Cardiac fibroblast (primary cell): ENCODE results near the gene BTBD8.

ENCODE experiments used
- DNase-seq, 2 donors: peaks; one replicate each; pipeline versions ENCODE4 v3.0.0 to v3.0.0-alpha.2; 2010; ENCODE audit warnings: low read depth in 2 of 2
- H3K4me3 ChIP-seq, 2 donors: replicated peaks in 1 of 2; 1 replicate in 1 of 2; 2 replicates in 1 of 2; pipeline ENCODE4 v1.5.1; 2011; ENCODE audit warnings: low read depth in 2 of 2, low read length in 2 of 2, mild to moderate bottlenecking in 2 of 2, moderate library complexity in 1 of 2
- TF ChIP-seq, protein P1 (sequence below): IDR thresholded peaks from one replicate; pipeline ENCODE4 v1.5.1; 2011; ENCODE audit warnings: low read depth, mild to moderate bottlenecking, low read length, inconsistent platforms

BTBD8 gene

DNA sequence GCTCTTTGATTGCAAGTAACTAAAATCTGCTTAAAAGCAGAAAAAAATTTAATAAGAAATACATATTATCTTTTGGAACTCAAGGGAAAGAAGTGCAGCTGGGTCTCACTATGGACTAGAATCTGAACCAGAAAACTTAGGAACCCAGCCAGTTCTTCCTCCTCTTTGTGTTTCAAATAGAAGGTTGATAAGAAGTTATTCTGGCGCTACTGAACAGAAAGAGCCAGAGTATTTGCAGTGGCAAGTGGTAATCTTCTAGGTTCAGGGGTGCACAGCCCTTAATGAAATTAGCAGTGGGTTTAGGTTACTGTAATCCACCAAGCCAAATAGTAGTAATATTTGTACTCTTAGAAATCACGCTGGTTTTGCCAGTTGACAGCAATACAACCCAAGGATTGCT lies 28.5 kb downstream of the BTBD8 start:
- no peak overlapping the region for H3K4me3 ChIP-seq
- TF ChIP-seq, protein P1, sequence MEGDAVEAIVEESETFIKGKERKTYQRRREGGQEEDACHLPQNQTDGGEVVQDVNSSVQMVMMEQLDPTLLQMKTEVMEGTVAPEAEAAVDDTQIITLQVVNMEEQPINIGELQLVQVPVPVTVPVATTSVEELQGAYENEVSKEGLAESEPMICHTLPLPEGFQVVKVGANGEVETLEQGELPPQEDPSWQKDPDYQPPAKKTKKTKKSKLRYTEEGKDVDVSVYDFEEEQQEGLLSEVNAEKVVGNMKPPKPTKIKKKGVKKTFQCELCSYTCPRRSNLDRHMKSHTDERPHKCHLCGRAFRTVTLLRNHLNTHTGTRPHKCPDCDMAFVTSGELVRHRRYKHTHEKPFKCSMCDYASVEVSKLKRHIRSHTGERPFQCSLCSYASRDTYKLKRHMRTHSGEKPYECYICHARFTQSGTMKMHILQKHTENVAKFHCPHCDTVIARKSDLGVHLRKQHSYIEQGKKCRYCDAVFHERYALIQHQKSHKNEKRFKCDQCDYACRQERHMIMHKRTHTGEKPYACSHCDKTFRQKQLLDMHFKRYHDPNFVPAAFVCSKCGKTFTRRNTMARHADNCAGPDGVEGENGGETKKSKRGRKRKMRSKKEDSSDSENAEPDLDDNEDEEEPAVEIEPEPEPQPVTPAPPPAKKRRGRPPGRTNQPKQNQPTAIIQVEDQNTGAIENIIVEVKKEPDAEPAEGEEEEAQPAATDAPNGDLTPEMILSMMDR = no peak
- DNase-seq = no peak

GRCh38 chr1:92117526-92117925 lies 37.4 kb downstream of the BTBD8 start:
- H3K4me3 ChIP-seq = no peak overlapping the region
- DNase-seq = no peak
- TF ChIP-seq, protein P1 = no peak

- TF ChIP-seq, protein P1 = no peak
- H3K4me3 ChIP-seq = no peak overlapping the region
- DNase-seq = peak in 1 of 2 donors; percentile 29
Observed at GRCh38 chr1:92118826-92119225, 38.7 kb downstream of the BTBD8 start.

GRCh38 chr1:92123868-92124267 lies 43.7 kb downstream of the BTBD8 start:
- peak; percentile 11 for DNase-seq
- TF ChIP-seq, protein P1 = no peak
- H3K4me3 ChIP-seq = no peak overlapping the region

GRCh38 chr1:92125204-92125603 lies 45.1 kb downstream of the BTBD8 start:
- H3K4me3 ChIP-seq = no peak overlapping the region
- DNase-seq = no peak
- TF ChIP-seq, protein P1 = no peak

DNA sequence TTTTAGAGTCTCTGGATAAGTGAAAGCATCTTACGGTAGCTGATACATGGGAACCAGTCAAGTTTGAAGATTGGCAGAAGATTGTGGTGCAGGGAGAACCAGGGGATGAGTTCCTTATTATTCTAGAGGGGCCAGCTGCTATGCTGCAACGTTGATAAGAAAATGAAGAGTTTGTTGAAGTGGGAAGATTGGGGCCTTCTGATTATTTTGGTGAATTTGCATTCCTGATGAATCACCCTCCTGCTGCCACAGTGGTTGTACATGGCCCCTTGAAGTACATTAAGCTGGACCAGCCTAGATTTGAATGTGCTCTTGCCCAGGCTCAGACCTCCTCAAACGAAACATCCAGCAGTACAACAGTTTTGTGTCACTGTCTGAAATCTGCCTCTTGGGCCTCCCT lies 45.9 kb downstream of the BTBD8 start:
- no peak overlapping the region for H3K4me3 ChIP-seq
- DNase-seq = no peak
- TF ChIP-seq, protein P1 = no peak

- no peak overlapping the region for H3K4me3 ChIP-seq
- TF ChIP-seq, protein P1 = no peak
- DNase-seq = no peak
Observed at GRCh38 chr1:92134331-92134730, 54.2 kb downstream of the BTBD8 start.
